Cardiac septum (tissue), 1 donor: ENCODE results near the gene LGALS1. TPM values are rescaled to one million over a fixed set of nuclear protein-coding genes. Genes with fewer than 3 reads are reported as not detected.
"Not testable (repeated sequence)": the region's sequence is repeated elsewhere in the genome, so short reads cannot be mapped to it uniquely, and the experiment has no call there.

Experiments
- DNase-seq: peaks from one replicate; pipeline ENCODE4 v3.0.0-alpha.2; 2020; ENCODE audit warnings: low spot score
- intact Hi-C: fragments of 100-400 bp; cut with DNase I; formaldehyde crosslinking; loops from one replicate; pipeline ENCODE4 v1.14.0; 2022
- total RNA-seq: library from RNA; stranded (reverse); fragmentation: NEBNext Ultra II Directional; extraction: Animal tissue kit (Norgen Biotek cat#: 25700); gene quantifications from one replicate; pipeline ENCODE4 v1.2.1, GENCODE V29; 2021
- donor health status: DM: no; HTN: no; CAD: no.

LGALS1 gene
- total RNA-seq, 1 donor from 2014 or later, result 1,015 TPM

GRCh38 chr22:37638391-37639069 lies 36.9 kb upstream of the LGALS1 start:
- no peak for DNase-seq
- intact Hi-C loops, result no loop called here

DNA sequence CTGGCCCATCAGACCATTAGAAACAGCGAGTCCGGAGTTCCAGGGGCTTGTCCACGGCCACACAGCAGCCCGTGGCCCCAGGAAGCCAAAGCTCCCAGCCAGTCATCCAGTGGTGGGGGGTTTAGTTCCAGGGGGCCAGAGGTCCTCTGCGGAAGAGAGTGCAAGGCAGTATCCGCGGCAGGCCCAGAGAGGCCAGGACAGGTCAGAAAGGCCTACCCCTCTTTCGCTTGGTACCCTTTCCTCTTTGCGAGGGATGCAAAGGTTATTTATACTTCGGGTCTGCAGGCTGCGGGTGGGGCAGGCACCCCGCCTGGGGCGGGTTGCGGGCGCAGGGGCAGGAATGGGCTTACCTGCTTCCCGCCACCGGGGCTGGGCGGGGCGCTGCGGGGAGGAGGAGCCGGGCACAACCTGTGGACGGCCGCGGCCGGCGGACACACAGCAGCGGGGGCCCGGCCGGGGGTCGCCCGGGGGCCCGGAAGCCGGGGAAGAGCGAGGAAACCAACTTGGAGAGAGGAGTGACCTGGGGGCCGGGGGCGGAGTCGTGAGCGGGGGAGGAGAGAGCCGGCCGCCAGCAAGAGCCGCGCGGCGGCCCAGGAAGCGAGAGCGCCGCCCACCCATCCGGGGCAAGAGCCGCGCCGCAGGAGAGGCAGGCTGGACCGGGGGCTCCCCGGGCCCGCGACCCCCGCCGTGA lies 36.2 kb upstream of the LGALS1 start, which contains the start of gene SH3BP1:
Gene SH3BP1 (plus strand): TSS at position 600 of the 691 bp plus-strand sequence. CDS start 119 bp downstream, outside the sequence.
- no peak for DNase-seq
- intact Hi-C loops, result no loop called here

- DNase-seq, result no peak
- intact Hi-C loops, result no loop called here
These were observed 35.5 kb upstream of the LGALS1 start for GRCh38 chr22:37639771-37640590.

DNA sequence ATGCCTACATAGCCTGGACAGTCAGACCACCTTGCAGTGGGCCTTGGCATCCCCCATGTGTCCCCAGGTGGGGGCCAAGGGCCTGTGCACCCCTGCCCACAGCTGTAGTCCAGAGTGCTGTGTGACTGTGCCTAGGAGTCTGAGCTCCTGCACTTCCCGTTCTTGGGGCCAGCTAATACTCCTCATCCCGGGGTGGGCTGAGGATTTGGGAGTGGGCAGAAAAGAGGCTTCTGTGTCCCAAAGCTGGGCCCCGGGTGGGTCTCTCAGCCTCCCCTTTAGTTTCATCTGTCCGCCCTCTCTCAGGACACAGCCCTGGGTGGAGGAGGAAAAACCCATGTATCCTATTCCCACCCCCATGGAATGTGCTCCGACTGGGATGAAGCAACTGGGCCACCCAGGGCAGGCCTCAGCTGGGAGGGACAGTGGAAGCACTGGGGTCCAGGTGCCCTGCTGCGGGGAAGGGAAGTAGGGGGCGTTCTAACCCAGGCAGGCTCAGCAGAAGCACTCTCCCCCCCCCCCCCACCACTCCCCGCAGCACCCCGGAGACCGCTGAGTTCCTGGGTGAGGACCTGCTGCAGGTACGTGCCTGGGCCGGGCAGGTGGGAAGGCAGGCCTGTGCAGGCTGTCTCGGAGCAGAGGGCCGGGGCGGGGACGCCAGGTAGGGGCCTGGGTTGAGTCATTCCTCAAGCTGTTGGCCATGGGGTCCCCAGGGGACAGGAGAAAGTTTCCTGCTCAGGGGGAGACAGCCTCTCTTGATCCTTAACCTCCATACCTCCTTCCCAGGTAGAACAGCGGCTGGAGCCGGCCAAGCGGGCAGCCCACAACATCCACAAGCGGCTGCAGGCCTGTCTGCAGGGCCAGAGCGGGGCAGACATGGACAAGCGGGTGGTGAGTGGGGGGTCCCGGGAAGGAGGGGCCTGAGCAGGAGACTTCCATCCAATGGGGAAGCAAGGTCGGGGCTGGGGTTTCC lies 34.6 kb upstream of the LGALS1 start:
- intact Hi-C loops, result no loop called here
- DNase-seq, result no peak

GRCh38 chr22:37641561-37641949 lies 33.9 kb upstream of the LGALS1 start:
- intact Hi-C loops, result no loop called here
- no peak for DNase-seq

DNA sequence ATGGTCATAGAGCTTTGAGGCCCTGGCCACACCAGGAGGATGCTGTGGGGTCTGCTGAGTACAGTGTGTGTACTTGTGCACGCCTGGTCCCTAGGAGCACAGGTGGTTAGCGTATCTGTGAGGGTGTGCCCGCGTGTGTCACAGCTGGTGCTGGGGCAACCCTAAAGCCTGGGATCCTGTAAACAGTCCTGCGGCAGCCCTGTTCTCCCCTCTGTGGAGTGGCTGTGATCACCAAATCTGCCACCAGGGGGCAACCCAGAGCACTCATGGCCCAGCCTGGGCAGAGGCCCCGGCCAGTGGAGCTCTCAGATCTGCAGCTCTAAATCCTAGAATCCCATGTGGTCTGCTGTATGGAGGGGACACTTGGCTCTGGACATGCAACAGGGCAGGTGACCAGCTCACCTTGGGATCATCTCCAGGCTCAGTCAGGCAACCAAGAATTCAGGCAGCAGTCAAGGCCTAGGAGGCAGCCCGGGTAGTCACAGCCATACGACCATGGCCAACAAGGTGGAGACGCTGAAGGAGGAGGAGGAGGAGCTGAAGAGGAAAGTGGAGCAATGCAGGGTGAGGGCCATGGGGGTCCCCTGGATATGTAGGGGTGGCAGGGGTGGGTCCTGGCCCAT lies 32.1 kb upstream of the LGALS1 start:
- intact Hi-C loops, result loop anchor here (2.0 kb wide), 1 partner anchor 37 kb away; no protein-coding TSS in a partner anchor
- peak; percentile 92 for DNase-seq

- no peak for DNase-seq
- intact Hi-C loops, result loop anchor here (5.0 kb wide), 1 partner anchor 145 kb away; no protein-coding TSS in a partner anchor
These were observed 28.1 kb upstream of the LGALS1 start for GRCh38 chr22:37647317-37647716.

DNA sequence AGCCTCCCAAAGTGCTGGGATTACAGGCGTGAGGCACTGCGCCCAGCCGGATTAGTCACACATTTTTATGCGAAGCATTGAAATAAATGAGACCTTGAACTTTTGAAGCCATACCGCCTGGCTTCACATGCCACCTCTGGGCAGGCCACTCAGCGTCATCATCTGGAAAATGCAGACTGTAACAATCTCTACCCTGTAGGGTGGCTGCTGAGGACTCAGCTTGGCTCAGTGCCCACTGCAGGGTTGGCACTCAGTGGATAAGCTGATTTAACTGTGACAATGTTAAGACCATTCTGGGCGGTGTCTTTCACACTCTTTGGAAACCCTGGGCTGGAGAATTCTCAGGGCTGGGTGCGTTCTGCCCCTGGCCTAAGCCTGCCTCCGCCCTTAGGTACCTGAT lies 27.5 kb upstream of the LGALS1 start:
- DNase-seq, result no peak
- intact Hi-C loops, result loop anchor here (5.0 kb wide), 1 partner anchor 144 kb away; no protein-coding TSS in a partner anchor

DNA sequence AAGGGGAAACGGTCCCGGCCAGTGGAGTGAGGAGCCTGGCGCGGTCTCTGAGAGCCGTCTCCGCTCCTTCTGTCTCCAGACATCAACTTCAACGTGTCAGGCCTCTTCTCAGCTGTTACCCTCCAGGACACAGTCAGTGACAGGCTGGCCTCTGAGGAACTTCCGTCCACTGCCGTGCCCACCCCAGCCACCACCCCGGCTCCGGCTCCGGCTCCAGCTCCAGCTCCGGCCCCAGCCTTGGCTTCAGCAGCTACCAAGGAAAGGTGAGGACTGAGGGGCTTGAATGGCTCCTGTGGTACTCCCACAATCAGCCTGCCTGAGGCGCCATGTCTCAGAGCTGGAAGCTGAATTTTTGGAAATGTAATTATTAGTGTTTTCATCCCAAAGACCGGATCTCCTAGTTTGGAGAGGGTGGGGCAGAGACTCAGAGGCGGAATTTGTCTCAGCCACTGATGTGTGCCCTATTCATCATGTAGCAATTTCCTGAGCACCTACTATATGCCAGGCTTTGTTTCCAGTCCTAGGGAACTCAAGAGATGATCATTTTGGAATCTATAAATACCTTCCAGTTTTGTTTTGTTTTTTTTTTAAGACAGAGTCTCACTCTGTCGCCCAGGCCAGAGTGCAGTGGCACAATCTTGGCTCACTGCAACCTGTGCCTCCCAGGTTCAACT lies 24.8 kb upstream of the LGALS1 start:
- intact Hi-C loops, result no loop called here
- no peak for DNase-seq

DNA sequence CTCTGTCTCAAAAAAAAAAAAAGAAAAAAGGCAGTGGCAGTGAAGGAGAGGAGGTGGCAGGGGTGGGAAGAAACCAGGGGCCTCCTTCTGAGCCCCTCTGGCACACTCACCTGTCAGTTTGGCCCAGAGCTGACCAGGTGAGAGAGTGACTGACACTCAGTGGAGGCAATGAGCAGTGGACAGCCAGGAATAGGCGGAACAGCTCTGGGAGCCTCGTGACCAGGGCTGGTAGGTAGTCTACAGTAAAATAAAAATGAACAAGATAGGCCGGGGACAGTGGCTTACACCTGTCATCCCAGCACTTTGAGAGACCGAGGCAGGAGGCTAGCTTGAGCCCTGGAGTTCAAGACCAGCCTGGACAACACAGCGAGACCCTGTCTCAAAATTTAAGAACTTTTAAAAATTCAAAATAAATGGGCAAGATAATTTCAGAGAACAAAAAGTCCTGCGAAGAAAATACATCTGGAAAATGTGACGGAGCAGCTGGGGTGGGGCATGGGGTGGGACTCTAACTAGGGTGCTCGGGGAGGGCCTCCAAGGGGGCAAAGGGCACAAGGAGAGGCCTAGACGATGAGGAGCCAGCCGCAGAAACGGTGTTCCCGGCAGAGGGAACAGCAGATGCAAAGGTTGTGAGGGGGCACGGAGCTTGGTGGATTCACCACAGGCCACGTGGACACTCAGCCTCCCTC lies 20.7 kb upstream of the LGALS1 start:
- DNase-seq, result no peak
- intact Hi-C loops, result no loop called here

DNA sequence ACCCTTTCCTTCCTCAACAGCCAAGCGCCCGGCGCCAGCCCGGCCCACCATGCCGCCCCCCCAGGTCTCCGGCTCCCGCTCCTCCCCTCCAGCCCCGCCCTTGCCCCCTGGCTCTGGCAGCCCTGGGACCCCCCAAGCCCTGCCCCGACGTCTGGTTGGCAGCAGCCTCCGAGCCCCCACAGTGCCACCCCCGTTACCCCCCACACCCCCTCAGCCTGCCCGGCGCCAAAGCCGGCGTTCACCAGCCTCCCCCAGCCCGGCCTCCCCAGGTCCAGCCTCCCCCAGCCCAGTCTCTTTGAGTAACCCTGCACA lies 20.2 kb upstream of the LGALS1 start:
- intact Hi-C loops, result no loop called here

GRCh38 chr22:37656583-37656982 lies 18.9 kb upstream of the LGALS1 start:
- DNase-seq, intact Hi-C loops: not testable (repeated sequence)

More for the DNA sequence above, 20.2 kb upstream of the LGALS1 start:
- no peak for DNase-seq

- no peak for DNase-seq
- intact Hi-C loops, result no loop called here
These were observed 17.8 kb upstream of the LGALS1 start for GRCh38 chr22:37657590-37658132.

DNA sequence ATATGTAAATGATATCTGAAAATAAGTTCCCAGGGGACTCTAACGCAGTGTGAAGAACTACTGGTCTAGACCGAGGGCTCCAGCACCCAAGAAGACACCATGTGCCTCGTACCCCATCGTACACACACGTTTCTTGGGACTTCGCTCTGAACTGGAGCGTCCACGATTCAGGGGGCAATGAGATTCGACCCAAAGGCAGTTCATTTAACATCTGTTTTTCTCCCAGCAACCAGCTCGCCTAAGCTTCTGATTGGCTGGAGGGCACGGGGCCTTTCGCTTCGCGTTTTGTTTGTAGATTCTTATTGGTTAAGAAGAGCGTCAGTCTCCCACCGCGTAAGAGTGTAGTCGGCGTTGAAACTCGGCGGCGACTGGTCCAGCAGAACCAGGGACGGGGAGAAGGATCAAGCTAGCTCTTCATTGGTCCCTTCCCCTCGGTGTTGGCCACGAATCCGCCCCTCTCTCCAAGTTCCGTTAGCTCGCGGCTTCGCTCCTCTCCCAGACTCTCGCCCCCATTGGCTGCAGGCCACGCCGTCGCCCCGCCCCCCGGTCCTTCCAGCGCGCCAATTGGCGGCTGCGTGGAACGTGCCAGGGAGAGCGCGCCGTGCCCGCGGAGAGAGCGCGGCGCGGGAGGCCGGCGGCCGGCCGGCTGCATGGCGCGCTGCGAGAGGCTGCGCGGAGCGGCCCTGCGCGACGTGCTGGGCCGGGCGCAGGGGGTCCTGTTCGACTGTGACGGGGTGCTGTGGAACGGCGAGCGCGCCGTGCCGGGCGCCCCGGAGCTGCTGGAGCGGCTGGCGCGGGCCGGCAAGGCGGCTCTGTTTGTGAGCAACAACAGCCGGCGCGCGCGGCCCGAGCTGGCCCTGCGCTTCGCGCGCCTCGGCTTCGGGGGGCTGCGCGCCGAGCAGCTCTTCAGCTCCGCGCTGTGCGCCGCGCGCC lies 17.0 kb upstream of the LGALS1 start, which contains the start of gene PDXP:
Gene PDXP (plus strand): TSS at position 591 of the 933 bp plus-strand sequence. CDS start 60 bp downstream, at position 651.
- intact Hi-C loops, result no loop called here
- DNase-seq, result peak; percentile 99

GRCh38 chr22:37659066-37659896 lies 16.2 kb upstream of the LGALS1 start:
- DNase-seq, result no peak
- intact Hi-C loops, result no loop called here
